Heart left ventricle (tissue), 16 donors: Measurements from ENCODE around the gene ENAH. TPM values are rescaled to one million over a fixed set of nuclear protein-coding genes. Genes with fewer than 3 reads are reported as not detected.
"Not testable (repeated sequence)": the region's sequence is repeated elsewhere in the genome, so short reads cannot be mapped to it uniquely, and the experiment has no call there.

Source experiments
- ATAC-seq, 4 donors: fragments of 200-7000 bp; cut with Tn5 transposase; one replicate each; pipeline ENCODE4 v1.9.1; 2020 to 2022; ENCODE audit warnings: moderate library complexity in 4 of 4, mild to moderate bottlenecking in 3 of 4, moderate number of reproducible peaks in 1 of 4
- DNase-seq, 5 donors: peaks; one replicate each; pipeline ENCODE4 v3.0.0-alpha.2; 2020
- H3K27ac ChIP-seq, 12 donors: fragments of 200-600 bp; sonication (generic) in 4 of 12; one replicate each; pipeline versions ENCODE4 v1.5.0 to v1.8.0; 2016 to 2022; ENCODE audit warnings: mild to moderate bottlenecking in 2 of 12
- H3K27me3 ChIP-seq, 9 donors: fragments of 200-600 bp; sonication (generic) in 2 of 9; one replicate each; pipeline versions ENCODE4 v1.5.1 to v1.8.0; 2016 to 2022; ENCODE audit warnings: mild to moderate bottlenecking in 3 of 9
- H3K36me3 ChIP-seq, 9 donors: fragments of 200-600 bp; sonication (generic) in 2 of 9; one replicate each; pipeline versions ENCODE4 v1.5.0 to v1.8.0; 2018 to 2022; ENCODE audit warnings: mild to moderate bottlenecking in 2 of 9
- H3K4me1 ChIP-seq, 12 donors: fragments of 200-600 bp; sonication (generic) in 4 of 12; one replicate each; pipeline versions ENCODE4 v1.5.0 to v1.8.0; 2016 to 2022; ENCODE audit warnings: mild to moderate bottlenecking in 3 of 12
- H3K4me3 ChIP-seq, 12 donors: fragments of 200-600 bp; sonication (generic) in 4 of 12; one replicate each; pipeline versions ENCODE4 v1.5.0 to v1.8.0; 2017 to 2022; ENCODE audit warnings: mild to moderate bottlenecking in 9 of 12, moderate library complexity in 4 of 12
- H3K9me3 ChIP-seq, 12 donors: fragments of 200-600 bp; sonication (generic) in 4 of 12; one replicate each; pipeline versions ENCODE4 v1.5.0 to v1.8.0; 2016 to 2022; ENCODE audit warnings: mild to moderate bottlenecking in 1 of 12
- CTCF ChIP-seq, 12 donors: fragments of 200-600 bp; sonication (generic) in 4 of 12; IDR thresholded peaks; one replicate each; pipeline versions ENCODE4 v1.5.0 to v1.8.0; 2018 to 2022; ENCODE audit warnings: antibody characterized with exemption in 12 of 12, mild to moderate bottlenecking in 5 of 12
- POLR2A ChIP-seq, 2 donors: fragments of 450-650 bp; IDR thresholded peaks; one replicate each; pipeline ENCODE4 v1.6.1; 2017; ENCODE audit warnings: antibody characterized with exemption in 2 of 2, mild to moderate bottlenecking in 2 of 2, moderate library complexity in 2 of 2
- WGBS, 4 donors: extraction: QIAGEN DNeasy Blood & Tissue Kit in 2 of 4; methylation state at CpG; one replicate each; pipeline versions ENCODE4 v1.1.5 to v1.1.7; 2013 to 2018; 5-methylcytosine and 5-hydroxymethylcytosine counted together
- intact Hi-C, 10 donors: fragments of 100-400 bp; cut with DNase I; formaldehyde crosslinking; loops; one replicate each; pipeline versions ENCODE4 v1.11.1 to v1.14.2; 2022
- polyA plus RNA-seq, 2 donors: library from polyadenylated mRNA; stranded (reverse); fragments of 200-250 nt; gene quantifications; one replicate each; pipeline ENCODE4 v1.2.3, GENCODE V29; 2013
- total RNA-seq, 9 donors: library from RNA; depleted of rRNA in 2 of 9; stranded (reverse); fragments of >200 nt in 2 of 9; fragmentation: NEBNext Ultra II Directional in 3 of 9; extraction: Animal tissue kit (Norgen Biotek cat#: 25700) in 3 of 9; gene quantifications; one replicate each; pipeline versions ENCODE4 v1.1.0 to v1.2.4, GENCODE V29; 2016 to 2023
- donor health status: ischemic (EF 13 %, LVEDD 7.1; RV severe dilation, severe dysfunction).
- donor health status: healthy with polysubstance abuse.
- donor health status: DM: no; HTN: yes; CAD: no.
- donor health status: DM: no; HTN: no; CAD: no.
- donor health status: ischemic (EF 25% LVEDD 6.9; RV normal size, moderate dysfunction).
- donor health status: ischemic (EF 25% LVEDD 5.7; RV mildly dilated, moderate dysfunction).
- donor health status: healthy.
- donor health status: DM: yes; HTN: yes; CAD: no.
- donor health status: ischemic (EF 35%, LVEDD 5.7; RV mildly dilated, moderate dysfunction).
- donor health status: nonischemic (EF 11% LVEDD 7.7; RV severe dilation, severe dysfunction).
- donor health status: DM: yes; HTN: yes; CAD: no.
- donor health status: PGD.
- donor health status: ischemic (EF 29% LVEDD 5.4; RV normal size, mild dysfunction).
- donor health status: nonischemic (EF 23%, LVEDD 6.1; RV moderate dilation, normal function).

Gene ENAH
- total and polyA plus RNA-seq, 11 donors = 17.0 to 183 (median 86.1) TPM

GRCh38 chr1:225629483-225629882 is 23.4 kb downstream of the ENAH start:
- intact Hi-C loops = no loop called here
- ATAC-seq (no peak), DNase-seq (no peak)
- no peak for TF ChIP-seq POLR2A (IDR thresholded peaks at IDR 0.05)
- TF ChIP-seq CTCF (IDR thresholded peaks at IDR 0.05) = no peak
- peaks cover 0 to 70% (median 36%) of the 10 kb centered on the region in 12 donors for H3K4me1 ChIP-seq
- 86 to 94% (median 89%) methylated on average over 3 of the region's 3 CpGs for WGBS, 4 donors
- no peak overlapping the region for H3K4me3 ChIP-seq
- H3K27me3 ChIP-seq = no peaks in the 10 kb centered on the region
- no peaks in the 10 kb centered on the region for H3K9me3 ChIP-seq
- no peak overlapping the region for H3K27ac ChIP-seq
- H3K36me3 ChIP-seq = no peaks in the 10 kb centered on the region

- H3K27me3 ChIP-seq, intact Hi-C loops, H3K9me3 ChIP-seq, DNase-seq, H3K36me3 ChIP-seq, H3K4me3 ChIP-seq, H3K27ac ChIP-seq, ATAC-seq: not testable (repeated sequence)
- WGBS, 4 donors = 94 to 99% (median 97%) methylated on average over 13 of the region's 13 CpGs
- peaks cover 0 to 70% (median 36%) of the 10 kb centered on the region in 12 donors for H3K4me1 ChIP-seq
Observed at GRCh38 chr1:225628794-225629193, 24.1 kb downstream of the ENAH start.

- ATAC-seq (peak; percentile 71 to 82 (median 76)), DNase-seq (no peak)
- peak overlapping the region in 6 of 12 donors; percentile 8 to 57 (median 46) for H3K27ac ChIP-seq
- no peak for TF ChIP-seq CTCF (IDR thresholded peaks at IDR 0.05)
- TF ChIP-seq POLR2A (IDR thresholded peaks at IDR 0.05) = no peak
- H3K36me3 ChIP-seq = no peaks in the 10 kb centered on the region
- no peaks in the 10 kb centered on the region for H3K9me3 ChIP-seq
- H3K4me1 ChIP-seq = peaks cover 0 to 66% (median 36%) of the 10 kb centered on the region in 12 donors
- 20 to 41% (median 35%) methylated on average over 2 of the region's 2 CpGs for WGBS, 4 donors
- H3K4me3 ChIP-seq = no peak overlapping the region
- H3K27me3 ChIP-seq = no peaks in the 10 kb centered on the region
- intact Hi-C loops = no loop called here
Observed at GRCh38 chr1:225627304-225627947, 25.5 kb downstream of the ENAH start.

- intact Hi-C loops = no loop called here
- WGBS, 4 donors = 58 to 70% (median 59%) methylated on average over 2 of the region's 2 CpGs
- no peak overlapping the region for H3K27ac ChIP-seq
- peaks cover 0 to 64% (median 36%) of the 10 kb centered on the region in 12 donors for H3K4me1 ChIP-seq
- H3K4me3 ChIP-seq = no peak overlapping the region
- H3K27me3 ChIP-seq = no peaks in the 10 kb centered on the region
- H3K36me3 ChIP-seq = no peaks in the 10 kb centered on the region
- ATAC-seq (peak in 2 of 4 donors; percentile 30 to 35), DNase-seq (no peak)
- no peak for TF ChIP-seq CTCF (IDR thresholded peaks at IDR 0.05)
- no peak for TF ChIP-seq POLR2A (IDR thresholded peaks at IDR 0.05)
- no peaks in the 10 kb centered on the region for H3K9me3 ChIP-seq
Observed at GRCh38 chr1:225626698-225627097, 26.2 kb downstream of the ENAH start.

GRCh38 chr1:225617956-225618355 is 35.0 kb downstream of the ENAH start:
- H3K36me3 ChIP-seq = no peaks in the 10 kb centered on the region
- H3K4me1 ChIP-seq = peaks cover 0 to 32% (median 16%) of the 10 kb centered on the region in 12 donors
- ATAC-seq (no peak), DNase-seq (no peak)
- peak overlapping the region in 1 of 12 donors; percentile 41 for H3K27ac ChIP-seq
- H3K4me3 ChIP-seq = no peak overlapping the region
- H3K9me3 ChIP-seq = no peaks in the 10 kb centered on the region
- intact Hi-C loops = no loop called here
- 49 to 73% (median 58%) methylated on average over 2 of the region's 2 CpGs for whole genome bisulfite sequencing, 4 donors
- TF ChIP-seq POLR2A (IDR thresholded peaks at IDR 0.05) = no peak
- no peaks in the 10 kb centered on the region for H3K27me3 ChIP-seq
